Measurements from ENCODE around the gene POC1A. TPM values are rescaled to one million over a fixed set of nuclear protein-coding genes. Genes with fewer than 3 reads are reported as not detected.
A peak's percentile ranks its signal among the peaks of the same experiment; 100 is the strongest.

POC1A gene
- total RNA-seq, 1 experiment from 2014 or later = 29.0 TPM

GRCh38 chr3:52121813-52122212, 32.4 kb downstream of the POC1A start:
- H2BK15ac ChIP-seq (ENCODE audit: low read depth, low read length) = no peak overlapping the region
- no peak overlapping the region for H3K18ac ChIP-seq (ENCODE audit: insufficient read length, low read depth, low read length)
- TF ChIP-seq, protein P1, sequence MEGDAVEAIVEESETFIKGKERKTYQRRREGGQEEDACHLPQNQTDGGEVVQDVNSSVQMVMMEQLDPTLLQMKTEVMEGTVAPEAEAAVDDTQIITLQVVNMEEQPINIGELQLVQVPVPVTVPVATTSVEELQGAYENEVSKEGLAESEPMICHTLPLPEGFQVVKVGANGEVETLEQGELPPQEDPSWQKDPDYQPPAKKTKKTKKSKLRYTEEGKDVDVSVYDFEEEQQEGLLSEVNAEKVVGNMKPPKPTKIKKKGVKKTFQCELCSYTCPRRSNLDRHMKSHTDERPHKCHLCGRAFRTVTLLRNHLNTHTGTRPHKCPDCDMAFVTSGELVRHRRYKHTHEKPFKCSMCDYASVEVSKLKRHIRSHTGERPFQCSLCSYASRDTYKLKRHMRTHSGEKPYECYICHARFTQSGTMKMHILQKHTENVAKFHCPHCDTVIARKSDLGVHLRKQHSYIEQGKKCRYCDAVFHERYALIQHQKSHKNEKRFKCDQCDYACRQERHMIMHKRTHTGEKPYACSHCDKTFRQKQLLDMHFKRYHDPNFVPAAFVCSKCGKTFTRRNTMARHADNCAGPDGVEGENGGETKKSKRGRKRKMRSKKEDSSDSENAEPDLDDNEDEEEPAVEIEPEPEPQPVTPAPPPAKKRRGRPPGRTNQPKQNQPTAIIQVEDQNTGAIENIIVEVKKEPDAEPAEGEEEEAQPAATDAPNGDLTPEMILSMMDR (conservative IDR thresholded peaks at IDR 0.05) = no peak
- peaks cover 19 to 73% (median 65%) of the 10 kb centered on the region in 3 experiments; a peak in 6 of 7 replicates for H3K36me3 Mint-ChIP-seq (ENCODE audit: insufficient read depth in 1 of 3, low read depth in 3 of 3)
- H3K23ac ChIP-seq (ENCODE audit: insufficient read length, low read depth, low read length) = no peak overlapping the region
- no peak overlapping the region for H4K91ac ChIP-seq (ENCODE audit: insufficient read length, low read depth, low read length)
- H3T11ph ChIP-seq (ENCODE audit: low read length) = no peak overlapping the region
- H3K27ac ChIP-seq (ENCODE audit: insufficient read length, low read depth, low read length) = no peak overlapping the region
- H3K27me3 Mint-ChIP-seq (ENCODE audit: low read depth) = no peaks in the 10 kb centered on the region
- no peaks in the 10 kb centered on the region for H3K9me3 ChIP-seq (ENCODE audit: control insufficient read depth, low read depth, low read length)
- H3K79me1 ChIP-seq (ENCODE audit: insufficient read depth, low read depth, low read length, poor library complexity, severe bottlenecking) = no peaks in the 10 kb centered on the region
- no peaks in the 10 kb centered on the region for H3K9me3 Mint-ChIP-seq
- H2BK120ac ChIP-seq (ENCODE audit: low read depth, low read length, poor library complexity, severe bottlenecking) = no peak overlapping the region
- no peak overlapping the region for H2BK5ac ChIP-seq (ENCODE audit: insufficient read length, low read length)
- no peaks in the 10 kb centered on the region for H3K4me1 Mint-ChIP-seq
- H3K79me2 ChIP-seq (ENCODE audit: insufficient read depth, low read length) = no peaks in the 10 kb centered on the region
- no peak overlapping the region for H2BK12ac ChIP-seq (ENCODE audit: insufficient read length, low read depth, low read length)
- no peaks in the 10 kb centered on the region for H3K27me3 ChIP-seq (ENCODE audit: insufficient read depth, low read length)
- no peaks in the 10 kb centered on the region for H3K4me1 ChIP-seq (ENCODE audit: insufficient read depth, low read length)
- H3K56ac ChIP-seq (ENCODE audit: insufficient read length, low read depth, low read length) = no peak overlapping the region
- no peak overlapping the region for H2AK5ac ChIP-seq (ENCODE audit: insufficient read length, low read length)
- no peak overlapping the region for H3K14ac ChIP-seq (ENCODE audit: insufficient read depth, low read length)
- no peak overlapping the region for H3K4ac ChIP-seq (ENCODE audit: low read depth, low read length)
- H3K4me2 ChIP-seq (ENCODE audit: insufficient read depth, insufficient read length, low read length) = no peak overlapping the region
- no peaks in the 10 kb centered on the region for H4K20me1 ChIP-seq (ENCODE audit: control insufficient read depth, insufficient read depth, insufficient read length)
- H3K23me2 ChIP-seq (ENCODE audit: insufficient read length, low read depth, low read length, poor library complexity, severe bottlenecking) = no peaks in the 10 kb centered on the region
- no peak overlapping the region for H2AFZ ChIP-seq (ENCODE audit: low read length)
- H3K27ac Mint-ChIP-seq = 0 out of 7 replicates have a peak overlapping the region, but pooled peaks of 1 of the 3 experiments have one; percentile 61
- H4K8ac ChIP-seq (replicated peaks; ENCODE audit: insufficient read length, low read depth, low read length) = no peak overlapping the region
- H3K9ac ChIP-seq (ENCODE audit: extremely low read depth, insufficient read length, low read length) = no peak overlapping the region
- H4K5ac ChIP-seq (ENCODE audit: insufficient read length, low read depth, low read length) = no peak overlapping the region
- no peak overlapping the region for H2BK20ac ChIP-seq (ENCODE audit: low read depth, low read length, poor library complexity, severe bottlenecking)
- no peak overlapping the region for H3K4me3 Mint-ChIP-seq
- no CpG with 5 or more reads among the region's 6 CpGs for WGBS (ENCODE audit: extremely low coverage, insufficient read length, low lambda C conversion rate)
- DNase-seq = no peak

Data from H9 (cell line).